Left ventricle myocardium inferior (tissue), 1 donor: Measurements from ENCODE around the gene PCSK6. TPM values are rescaled to one million over a fixed set of nuclear protein-coding genes. Genes with fewer than 3 reads are reported as not detected.

Experiments used
- DNase-seq: peaks from one replicate; pipeline ENCODE4 v3.0.0-alpha.2; 2020
- H3K27ac ChIP-seq: fragments of 200-600 bp; replicated peaks from 2 replicates; pipeline ENCODE4 v1.8.0; 2021
- H3K27me3 ChIP-seq: fragments of 200-600 bp; 2 replicates; pipeline ENCODE4 v1.8.0; 2021; ENCODE audit warnings: low read depth
- H3K36me3 ChIP-seq: fragments of 200-600 bp; 2 replicates; pipeline ENCODE4 v1.8.0; 2021
- H3K4me1 ChIP-seq: fragments of 200-600 bp; 2 replicates; pipeline ENCODE4 v1.8.0; 2021
- H3K4me3 ChIP-seq: fragments of 200-600 bp; 2 replicates; pipeline ENCODE4 v1.8.0; 2021; ENCODE audit warnings: mild to moderate bottlenecking, moderate library complexity
- H3K9me3 ChIP-seq: fragments of 200-600 bp; replicated peaks from 2 replicates; pipeline ENCODE4 v1.8.0; 2021
- intact Hi-C: fragments of 100-400 bp; cut with micrococcal nuclease; formaldehyde crosslinking; loops from one replicate; pipeline ENCODE4 v1.11.0; 2022
- total RNA-seq: library from RNA; stranded (reverse); fragmentation: NEBNext Ultra II Directional; extraction: Animal tissue kit (Norgen Biotek cat#: 25700); gene quantifications from one replicate; pipeline ENCODE4 v1.2.1, GENCODE V29; 2021
- TF ChIP-seq, protein P1 (sequence below): fragments of 200-600 bp; IDR thresholded peaks from 2 replicates; pipeline ENCODE4 v1.8.0; 2021; ENCODE audit warnings: antibody characterized with exemption, mild to moderate bottlenecking, borderline replicate concordance
- donor health status: DM: no; HTN: yes; CAD: no; lungs with severe emphysema.

Gene PCSK6
- total RNA-seq, 1 donor from 2014 or later = 28.6 TPM

- H3K4me1 ChIP-seq = no peaks in the 10 kb centered on the region
- H3K27me3 ChIP-seq = no peaks in the 10 kb centered on the region
- intact Hi-C loops = no loop called here
- peaks cover 53% of the 10 kb centered on the region for H3K36me3 ChIP-seq
- TF ChIP-seq, protein P1, sequence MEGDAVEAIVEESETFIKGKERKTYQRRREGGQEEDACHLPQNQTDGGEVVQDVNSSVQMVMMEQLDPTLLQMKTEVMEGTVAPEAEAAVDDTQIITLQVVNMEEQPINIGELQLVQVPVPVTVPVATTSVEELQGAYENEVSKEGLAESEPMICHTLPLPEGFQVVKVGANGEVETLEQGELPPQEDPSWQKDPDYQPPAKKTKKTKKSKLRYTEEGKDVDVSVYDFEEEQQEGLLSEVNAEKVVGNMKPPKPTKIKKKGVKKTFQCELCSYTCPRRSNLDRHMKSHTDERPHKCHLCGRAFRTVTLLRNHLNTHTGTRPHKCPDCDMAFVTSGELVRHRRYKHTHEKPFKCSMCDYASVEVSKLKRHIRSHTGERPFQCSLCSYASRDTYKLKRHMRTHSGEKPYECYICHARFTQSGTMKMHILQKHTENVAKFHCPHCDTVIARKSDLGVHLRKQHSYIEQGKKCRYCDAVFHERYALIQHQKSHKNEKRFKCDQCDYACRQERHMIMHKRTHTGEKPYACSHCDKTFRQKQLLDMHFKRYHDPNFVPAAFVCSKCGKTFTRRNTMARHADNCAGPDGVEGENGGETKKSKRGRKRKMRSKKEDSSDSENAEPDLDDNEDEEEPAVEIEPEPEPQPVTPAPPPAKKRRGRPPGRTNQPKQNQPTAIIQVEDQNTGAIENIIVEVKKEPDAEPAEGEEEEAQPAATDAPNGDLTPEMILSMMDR = no peak
- no peak for DNase-seq
- H3K4me3 ChIP-seq = no peak overlapping the region
- no peak overlapping the region for H3K27ac ChIP-seq
- no peaks in the 10 kb centered on the region for H3K9me3 ChIP-seq
Observed at GRCh38 chr15:101431301-101431700, 58.2 kb downstream of the PCSK6 start.

GRCh38 chr15:101429646-101430045 lies 59.9 kb downstream of the PCSK6 start:
- TF ChIP-seq, protein P1 = no peak
- Histone ChIP-seq H3K4me1 (no peaks in the 10 kb centered on the region), H3K27me3 (no peaks in the 10 kb centered on the region), H3K27ac (no peak overlapping the region), H3K4me3 (no peak overlapping the region), H3K36me3 (peaks cover 53% of the 10 kb centered on the region), H3K9me3 (no peaks in the 10 kb centered on the region)
- DNase-seq = no peak
- intact Hi-C loops = no loop called here

GRCh38 chr15:101429191-101429590 lies 60.3 kb downstream of the PCSK6 start:
- Histone ChIP-seq H3K4me3 (no peak overlapping the region), H3K27ac (no peak overlapping the region), H3K36me3 (peaks cover 53% of the 10 kb centered on the region), H3K27me3 (no peaks in the 10 kb centered on the region), H3K9me3 (no peaks in the 10 kb centered on the region), H3K4me1 (no peaks in the 10 kb centered on the region)
- DNase-seq = no peak
- intact Hi-C loops = no loop called here
- TF ChIP-seq, protein P1 = no peak

DNA sequence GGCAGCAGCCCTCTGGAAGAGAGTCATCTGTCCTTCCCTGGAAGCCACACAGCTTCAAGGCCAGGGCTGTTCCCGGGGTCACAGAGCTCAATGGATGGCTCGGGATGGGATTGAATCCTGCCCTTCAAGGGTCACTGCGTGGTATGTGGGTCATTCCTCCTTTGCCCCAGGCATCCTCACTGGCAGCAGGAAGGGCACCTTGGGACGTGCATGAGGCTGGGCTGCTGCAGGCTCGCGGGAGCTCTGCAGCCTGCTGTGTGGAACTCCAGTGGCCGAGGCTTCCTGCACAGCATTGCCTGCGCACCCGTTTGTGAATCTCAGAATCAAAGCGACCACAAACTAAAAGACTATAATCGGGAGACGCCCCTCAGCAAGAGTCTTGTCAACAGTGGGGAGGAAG lies 60.7 kb downstream of the PCSK6 start:
- DNase-seq = no peak
- intact Hi-C loops = no loop called here
- TF ChIP-seq, protein P1 = no peak
- no peaks in the 10 kb centered on the region for H3K27me3 ChIP-seq
- H3K4me3 ChIP-seq = no peak overlapping the region
- H3K27ac ChIP-seq = no peak overlapping the region
- no peaks in the 10 kb centered on the region for H3K9me3 ChIP-seq
- H3K4me1 ChIP-seq = no peaks in the 10 kb centered on the region
- H3K36me3 ChIP-seq = peaks cover 53% of the 10 kb centered on the region

DNA sequence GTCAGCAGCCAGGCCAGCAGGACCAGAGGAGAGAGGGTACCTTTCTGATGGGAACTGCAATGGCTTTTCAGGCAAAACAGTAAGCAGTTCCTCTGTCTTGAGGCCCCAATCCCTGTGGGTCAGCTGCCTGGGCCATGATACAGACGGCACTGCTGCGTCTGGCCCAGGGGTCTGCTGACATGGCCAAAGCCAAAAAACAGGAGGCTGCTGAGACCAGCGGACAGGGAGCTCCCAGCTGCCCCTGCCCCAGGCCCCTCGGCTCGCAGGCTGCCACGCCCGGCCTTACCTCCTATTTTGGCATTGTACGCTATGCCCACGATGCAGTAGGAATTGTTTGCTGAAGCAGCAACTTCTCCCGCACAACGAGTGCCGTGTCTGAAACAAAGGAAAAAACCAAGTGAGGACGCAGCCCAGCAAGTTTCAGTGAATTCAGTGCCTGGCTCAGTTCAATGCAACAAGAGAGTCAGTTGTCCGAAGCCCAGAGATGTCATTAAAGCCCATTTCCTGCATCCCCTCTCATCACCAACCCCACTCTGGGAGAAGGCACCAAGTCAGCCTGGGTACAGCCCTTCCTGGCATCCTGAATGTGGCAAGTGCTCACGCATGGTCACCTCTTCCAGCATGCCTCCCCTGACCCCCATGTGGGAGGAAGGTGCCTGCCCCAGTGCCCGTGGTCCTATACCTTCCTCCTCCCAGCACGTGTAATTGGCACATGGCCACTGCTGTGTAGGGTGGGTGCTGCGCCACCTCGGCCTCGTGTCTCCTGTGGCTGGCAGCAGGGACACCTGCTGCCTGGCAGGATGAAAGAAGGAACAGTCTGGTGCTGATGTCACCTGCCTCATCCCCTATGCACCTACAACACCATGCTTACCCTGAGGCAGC lies 61.7 kb downstream of the PCSK6 start:
- peaks cover 53% of the 10 kb centered on the region for H3K36me3 ChIP-seq
- intact Hi-C loops = no loop called here
- DNase-seq = no peak

More for the DNA sequence above, 61.7 kb downstream of the PCSK6 start:
- no peaks in the 10 kb centered on the region for H3K9me3 ChIP-seq
- H3K4me3 ChIP-seq = no peak overlapping the region
- H3K27me3 ChIP-seq = no peaks in the 10 kb centered on the region
- TF ChIP-seq, protein P1 = no peak
- H3K27ac ChIP-seq = no peak overlapping the region
- no peaks in the 10 kb centered on the region for H3K4me1 ChIP-seq
